Measurements from ENCODE around the gene DCTN2.
"Not testable (repeated sequence)": the region's sequence is repeated elsewhere in the genome, so short reads cannot be mapped to it uniquely, and the experiment has no call there.

DCTN2 gene

DNA sequence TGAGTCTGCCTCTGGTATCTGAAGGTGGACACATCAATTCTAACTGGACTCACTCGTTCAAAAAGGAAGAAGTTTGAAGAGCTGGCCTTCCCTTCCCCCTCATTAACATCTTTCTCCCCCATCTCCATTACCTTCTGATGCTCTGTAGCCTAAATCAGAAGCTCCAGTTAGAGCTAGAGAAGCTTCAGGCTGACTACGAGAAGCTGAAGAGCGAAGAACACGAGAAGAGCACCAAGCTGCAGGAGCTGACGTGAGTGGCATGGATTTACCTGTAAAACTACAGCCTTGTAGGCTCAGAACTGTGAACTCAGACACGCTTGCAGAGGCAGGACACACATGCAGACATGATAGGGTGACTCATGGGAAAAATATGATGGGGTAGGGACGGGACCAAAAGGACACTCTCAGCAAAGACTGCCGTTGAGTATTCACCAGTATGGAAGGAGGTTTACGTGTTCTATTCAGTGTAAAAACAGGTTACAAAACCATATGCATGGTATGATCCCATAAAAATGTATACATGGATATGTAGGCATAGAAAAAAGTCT, 29.7 kb upstream of the DCTN2 start:
- DNase-seq, result no peak

DNA sequence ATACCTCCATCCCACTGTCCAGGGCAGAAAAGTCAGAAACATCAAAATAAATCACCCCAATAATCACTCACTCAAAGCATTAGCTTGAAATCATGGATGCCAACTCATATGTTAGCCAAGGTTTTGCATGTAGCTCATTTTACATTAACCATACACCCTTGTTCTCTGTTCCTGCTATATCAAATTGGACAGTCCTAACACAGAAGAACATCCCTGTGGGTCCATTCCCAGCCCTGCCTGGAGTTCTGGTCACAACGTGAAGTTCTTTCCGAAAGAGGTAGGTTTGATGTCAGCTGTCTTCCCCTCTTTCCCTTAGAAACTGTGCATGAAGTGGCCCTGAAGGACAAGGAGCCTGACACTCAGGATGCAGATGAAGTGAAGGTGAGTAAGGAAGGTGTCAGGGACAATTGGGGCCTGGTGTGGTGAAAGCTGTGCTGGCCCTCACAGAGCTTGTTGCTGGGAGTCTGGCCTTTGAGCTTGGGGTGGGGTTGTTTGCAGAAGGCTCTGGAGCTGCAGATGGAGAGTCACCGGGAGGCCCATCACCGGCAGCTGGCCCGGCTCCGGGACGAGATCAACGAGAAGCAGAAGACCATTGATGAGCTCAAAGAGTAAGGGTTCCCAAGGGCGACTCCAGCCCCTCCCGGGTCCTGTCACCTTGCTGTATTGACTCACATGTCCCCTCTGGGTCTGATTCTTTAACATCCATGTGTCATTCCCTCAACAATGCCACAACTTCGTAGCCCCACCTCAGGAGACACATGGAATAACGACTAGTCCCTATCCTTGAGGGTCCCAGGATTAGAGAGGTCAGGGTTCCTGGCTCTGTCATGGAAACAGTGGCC, 29.0 kb upstream of the DCTN2 start:
- DNase-seq, result no peak

DNA sequence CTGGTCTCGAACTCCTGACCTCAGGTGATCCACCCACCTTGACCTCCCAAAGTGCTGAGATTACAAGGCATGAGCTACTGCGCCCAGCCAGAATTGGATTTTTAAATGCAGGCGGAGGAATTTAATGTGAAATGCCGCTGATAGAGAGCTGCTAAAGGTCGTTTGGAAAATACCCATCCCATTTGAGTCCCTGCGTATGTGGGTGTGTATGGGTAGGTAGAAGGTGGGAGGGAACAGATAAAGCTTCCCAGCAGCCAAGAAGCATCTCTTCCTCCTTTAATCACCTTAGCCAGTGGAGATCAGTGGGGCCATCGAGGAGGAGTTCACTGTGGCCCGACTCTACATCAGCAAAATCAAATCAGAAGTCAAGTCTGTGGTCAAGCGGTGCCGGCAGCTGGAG, 27.8 kb upstream of the DCTN2 start:
- DNase-seq, result no peak

DNA sequence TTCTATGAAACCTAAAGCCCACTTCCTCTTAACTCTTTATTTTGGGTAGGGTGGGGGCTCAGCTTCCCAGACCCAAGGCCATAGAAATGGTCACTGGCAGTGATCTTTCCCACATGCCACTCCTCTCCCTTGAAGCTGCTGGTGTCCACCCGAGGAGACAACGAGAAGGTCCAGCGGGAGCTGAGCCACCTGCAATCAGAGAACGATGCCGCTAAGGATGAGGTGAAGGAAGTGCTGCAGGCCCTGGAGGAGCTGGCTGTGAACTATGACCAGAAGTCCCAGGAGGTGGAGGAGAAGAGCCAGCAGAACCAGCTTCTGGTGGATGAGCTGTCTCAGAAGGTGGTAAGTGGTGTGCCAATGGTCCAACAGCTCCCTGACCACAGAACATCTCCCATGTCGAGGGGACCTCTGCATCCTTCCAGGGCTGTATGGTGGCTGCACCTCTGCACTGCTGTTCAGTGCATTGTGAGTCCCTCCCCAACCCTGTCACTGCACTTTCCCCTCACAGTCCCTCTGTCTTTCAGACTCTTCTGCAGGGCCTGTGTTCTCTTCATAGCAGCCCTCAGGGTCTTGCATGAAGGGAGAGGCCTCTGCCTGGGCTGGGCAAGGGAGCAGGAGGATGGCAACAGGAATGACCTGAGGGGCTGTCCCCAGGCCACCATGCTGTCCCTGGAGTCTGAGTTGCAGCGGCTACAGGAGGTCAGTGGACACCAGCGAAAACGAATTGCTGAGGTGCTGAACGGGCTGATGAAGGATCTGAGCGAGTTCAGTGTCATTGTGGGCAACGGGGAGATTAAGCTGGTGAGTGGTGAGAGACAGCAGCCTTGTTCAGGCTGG, 25.2 kb upstream of the DCTN2 start:
- DNase-seq, result no peak

DNA sequence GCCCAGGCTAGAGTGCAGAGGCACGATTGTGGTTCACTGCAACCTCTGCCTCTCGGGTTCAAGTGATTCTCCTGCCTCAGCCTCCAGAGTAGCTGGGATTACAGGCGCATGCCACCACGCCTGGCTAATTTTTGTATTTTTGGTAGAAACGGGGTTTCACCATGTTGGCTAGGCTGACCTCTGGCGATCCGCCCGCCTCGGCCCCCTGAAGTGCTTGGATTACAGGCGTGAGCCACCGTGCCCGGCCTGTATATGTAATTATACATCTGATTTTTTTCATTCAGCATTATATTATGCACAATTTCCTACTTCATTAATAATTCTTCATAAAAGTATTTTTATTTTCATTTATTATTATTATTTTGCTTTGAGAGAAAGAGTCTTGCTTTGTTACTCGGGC, 23.4 kb upstream of the DCTN2 start:
- DNase-seq, result not testable (repeated sequence)

DNA sequence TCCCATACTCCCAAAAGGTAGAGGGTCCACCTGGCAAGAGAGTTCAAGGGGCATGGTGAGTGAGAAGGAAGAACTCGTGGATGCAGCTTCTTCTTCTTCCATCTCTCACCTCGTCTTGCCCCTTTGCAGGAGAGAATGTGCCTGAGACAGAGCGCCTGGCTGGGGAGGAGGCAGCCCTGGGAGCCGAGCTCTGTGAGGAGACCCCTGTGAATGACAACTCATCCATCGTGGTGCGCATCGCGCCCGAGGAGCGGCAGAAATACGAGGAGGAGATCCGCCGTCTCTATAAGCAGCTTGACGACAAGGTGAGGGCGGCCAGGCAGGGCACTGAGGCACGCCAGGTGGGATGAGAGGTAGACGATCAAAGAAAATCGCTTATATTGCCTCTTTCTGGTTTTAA, 22.9 kb upstream of the DCTN2 start:
- DNase-seq, result no peak

DNA sequence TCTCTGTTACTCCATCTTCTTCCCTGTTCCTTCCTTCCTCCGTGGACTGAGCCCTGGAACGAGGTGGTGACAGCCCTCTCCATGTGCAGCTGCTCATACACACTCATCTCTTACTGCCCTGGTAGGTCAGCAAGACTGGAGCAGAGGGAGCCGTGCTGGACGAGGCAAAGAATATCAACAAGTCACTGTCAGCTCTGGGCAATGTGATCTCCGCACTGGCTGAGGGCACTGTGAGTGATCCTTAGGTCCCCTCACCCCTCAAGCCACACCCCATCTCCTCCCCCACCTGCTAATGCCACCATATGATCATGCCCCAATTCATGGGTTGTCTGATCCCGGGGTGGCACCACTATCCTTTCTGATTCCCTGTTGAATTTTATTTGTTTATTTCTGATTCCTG, 21.8 kb upstream of the DCTN2 start:
- no peak for DNase-seq

DNA sequence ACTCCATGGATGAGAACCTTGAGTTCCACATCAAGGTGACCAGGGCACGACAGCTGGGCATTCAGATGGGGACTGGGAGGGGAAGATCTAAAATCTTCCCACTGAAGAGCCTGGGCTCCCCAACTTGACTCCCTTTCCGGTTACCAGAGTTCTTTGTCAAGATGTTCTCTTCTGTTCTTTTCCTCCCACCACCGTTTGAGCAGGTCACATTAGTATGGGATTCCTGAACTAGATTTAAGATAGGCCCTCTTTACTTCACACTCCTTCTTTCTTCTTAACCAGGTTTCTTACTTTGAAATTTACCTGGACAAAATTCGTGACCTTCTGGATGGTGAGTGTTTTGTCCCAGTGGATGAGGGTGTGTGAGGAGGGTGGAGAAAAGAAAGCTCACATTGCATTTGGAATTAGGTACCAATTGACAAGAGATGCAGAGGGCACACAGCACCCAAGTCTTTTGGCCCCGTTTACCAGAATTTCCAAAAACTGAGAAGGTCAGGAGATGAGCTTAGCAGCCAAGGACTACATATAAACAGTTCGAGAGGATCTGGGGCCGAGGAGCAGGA, 17.3 kb upstream of the DCTN2 start:
- DNase-seq, result no peak

DNA sequence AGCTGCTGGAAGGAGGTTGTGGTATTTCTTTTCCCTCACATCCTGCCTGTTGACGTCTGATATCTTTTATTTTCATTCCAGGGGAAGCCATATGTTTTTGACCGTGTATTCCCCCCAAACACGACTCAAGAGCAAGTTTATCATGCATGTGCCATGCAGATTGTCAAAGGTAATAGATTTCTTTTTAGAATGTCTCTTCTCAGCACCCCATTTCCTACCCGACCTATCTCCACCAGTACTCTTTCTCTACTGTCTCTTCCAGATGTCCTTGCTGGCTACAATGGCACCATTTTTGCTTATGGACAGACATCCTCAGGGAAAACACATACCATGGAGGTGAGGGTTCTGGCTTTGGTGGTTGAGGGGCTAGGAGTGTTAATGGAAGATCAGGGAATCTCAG, 16.4 kb upstream of the DCTN2 start:
- no peak for DNase-seq

DNA sequence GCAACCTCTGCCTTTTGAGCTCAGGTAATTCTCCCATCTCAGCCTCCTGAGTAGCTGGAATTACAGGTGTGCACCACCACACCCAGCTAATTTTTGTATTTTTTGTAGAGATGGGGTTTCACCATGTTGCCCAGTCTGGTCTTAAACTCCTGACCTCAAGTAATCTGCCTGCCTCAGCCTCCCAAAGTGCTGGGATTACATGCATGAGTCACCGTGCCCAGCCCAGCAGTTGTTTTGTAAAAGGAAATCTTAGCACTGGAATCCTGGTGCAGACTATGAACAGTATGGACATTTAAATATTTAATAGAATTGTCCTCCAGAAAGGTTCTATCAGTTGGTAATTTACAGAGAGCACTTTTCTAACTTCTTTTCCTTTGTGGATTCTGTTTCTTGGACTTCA, 14.1 kb upstream of the DCTN2 start:
- DNase-seq, result not testable (repeated sequence)

DNA sequence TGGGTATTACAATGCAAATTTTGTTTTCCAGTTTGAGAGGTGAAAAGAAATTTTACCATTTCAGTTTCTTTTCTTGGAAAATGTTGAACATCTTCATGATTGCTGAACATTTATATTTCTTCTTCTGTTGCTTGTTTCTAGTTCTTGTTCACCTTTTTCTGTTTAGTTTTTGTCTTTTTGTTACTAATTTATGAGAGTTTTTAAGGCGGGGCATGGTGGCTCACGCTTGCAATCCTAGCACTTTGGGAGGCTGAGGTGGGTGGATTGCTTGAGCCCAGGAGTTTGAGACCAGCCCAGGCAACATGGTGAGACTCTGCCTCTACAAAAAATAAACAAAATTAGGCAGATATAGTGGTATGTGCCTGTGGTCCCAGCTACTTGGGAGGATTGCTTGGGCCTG, 13.5 kb upstream of the DCTN2 start:
- no peak for DNase-seq

DNA sequence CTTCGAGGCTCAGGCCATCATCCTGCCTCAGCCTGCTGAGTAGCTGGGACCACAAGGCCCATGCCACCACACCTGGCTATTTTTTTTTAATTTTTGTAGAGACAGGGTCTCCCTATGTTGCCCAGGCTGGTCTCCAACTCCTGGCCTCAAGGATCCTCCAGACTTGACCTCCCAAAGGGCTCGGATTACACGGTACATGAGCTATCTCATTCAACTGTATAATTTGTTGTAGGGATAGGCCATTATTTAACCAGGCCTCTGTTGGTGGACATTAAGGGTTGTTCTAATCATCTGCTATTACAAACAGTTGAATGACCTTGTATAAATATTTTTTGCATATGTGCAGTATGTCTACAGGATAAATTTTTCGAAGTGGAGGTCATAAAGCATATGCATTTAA, 11.9 kb upstream of the DCTN2 start:
- no peak for DNase-seq

DNA sequence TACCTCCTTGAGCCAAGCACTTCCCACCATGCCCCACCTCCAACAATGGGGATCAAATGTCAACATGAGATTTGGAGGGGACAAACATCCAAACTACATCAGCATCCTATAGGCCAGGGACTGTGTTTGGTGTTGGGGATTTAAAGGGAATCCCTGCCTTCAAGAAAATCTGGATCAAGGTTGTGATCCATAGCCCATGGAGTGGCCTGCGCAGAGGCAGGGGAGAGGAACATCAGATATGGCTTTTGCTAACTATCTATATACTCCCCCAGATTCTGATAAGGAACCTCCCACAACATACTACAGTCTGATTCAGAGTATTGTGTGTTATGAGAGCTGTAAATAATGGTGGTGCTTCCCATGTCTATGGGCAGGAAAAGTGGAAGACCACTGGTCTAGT, 7.9 kb upstream of the DCTN2 start:
- DNase-seq, result no peak

DNA sequence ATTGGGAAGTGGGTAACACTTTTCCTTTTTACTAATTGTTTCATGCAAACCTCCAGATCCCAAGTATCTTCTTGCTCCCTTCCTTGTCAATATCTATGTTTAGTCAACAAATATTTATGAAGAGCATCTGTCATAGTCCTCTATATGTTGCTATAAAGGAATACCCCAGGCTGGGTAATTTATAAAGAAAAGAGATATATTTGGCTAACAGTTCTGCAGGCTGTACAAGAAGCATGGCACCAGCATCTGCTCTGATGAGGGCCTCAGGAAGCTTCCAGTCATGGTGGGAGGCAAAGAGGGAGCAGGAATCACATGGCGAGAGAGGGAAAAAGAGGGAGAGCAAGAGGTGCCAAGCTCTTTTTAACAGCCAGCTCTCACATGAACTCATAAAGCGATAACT, 7.5 kb upstream of the DCTN2 start:
- no peak for DNase-seq

DNA sequence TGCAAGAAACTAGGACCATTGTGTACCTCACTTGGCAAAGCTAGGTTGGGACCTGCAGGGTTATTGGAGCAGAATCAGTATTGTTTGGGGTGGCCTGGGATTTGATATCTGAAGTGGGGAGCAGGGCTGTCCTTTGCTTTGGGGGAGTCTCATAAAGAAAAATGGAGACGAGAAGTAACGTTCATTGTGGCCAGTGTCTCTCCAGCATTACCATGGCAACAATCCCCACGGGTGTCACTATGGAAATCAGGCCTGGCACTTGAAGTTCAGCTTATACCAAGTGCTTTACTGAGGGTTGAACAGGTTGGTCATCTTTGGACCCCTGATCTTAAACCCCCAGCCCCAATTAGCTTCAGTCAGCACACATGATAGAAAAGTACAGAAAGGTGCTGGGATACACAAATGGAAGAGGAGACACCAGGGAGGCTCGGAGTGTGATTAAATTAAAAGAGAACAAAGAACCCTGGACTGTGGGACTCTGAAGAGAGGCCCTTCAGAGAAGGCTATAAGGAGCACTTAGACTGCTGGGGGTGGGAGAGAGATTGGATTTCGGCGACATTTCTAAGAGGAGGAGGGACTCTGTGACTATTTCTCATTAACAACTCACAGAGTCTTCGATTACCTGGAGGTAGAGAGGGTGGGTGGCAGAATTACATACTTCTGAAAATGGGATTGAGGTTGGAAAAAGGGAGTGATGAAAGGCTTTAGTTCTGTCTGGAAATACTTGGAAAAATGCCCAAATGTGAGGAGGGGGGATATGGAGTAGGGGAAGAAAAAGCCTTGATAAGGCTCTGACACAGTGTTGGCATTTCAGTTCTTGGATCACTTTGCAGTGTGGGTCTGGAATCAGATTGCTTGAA, 6.6 kb upstream of the DCTN2 start:
- no peak for DNase-seq

DNA sequence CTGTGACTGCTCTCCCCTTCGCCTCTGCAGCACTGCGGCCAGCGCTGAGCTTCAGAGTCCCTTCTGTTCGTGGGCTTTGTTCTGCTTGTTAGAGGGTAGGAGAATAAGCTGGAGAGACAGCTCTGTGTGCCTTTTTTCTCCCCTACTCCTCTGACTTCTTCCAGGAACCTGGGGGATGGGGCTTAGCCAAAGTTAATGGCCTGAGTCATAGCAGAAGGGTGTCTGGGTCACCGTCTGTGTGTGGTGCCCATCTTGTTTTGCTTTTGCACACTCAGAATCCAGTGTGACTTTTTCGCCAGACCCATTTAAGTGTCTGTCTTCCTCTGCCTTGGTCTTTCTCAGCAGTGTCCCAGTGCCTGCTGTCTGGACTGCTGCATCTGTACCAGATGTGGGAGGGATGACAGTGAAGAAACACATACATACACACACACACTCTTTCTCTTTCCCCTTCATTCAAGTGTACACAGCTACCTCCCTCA, 5.9 kb upstream of the DCTN2 start:
- DNase-seq, result no peak

DNA sequence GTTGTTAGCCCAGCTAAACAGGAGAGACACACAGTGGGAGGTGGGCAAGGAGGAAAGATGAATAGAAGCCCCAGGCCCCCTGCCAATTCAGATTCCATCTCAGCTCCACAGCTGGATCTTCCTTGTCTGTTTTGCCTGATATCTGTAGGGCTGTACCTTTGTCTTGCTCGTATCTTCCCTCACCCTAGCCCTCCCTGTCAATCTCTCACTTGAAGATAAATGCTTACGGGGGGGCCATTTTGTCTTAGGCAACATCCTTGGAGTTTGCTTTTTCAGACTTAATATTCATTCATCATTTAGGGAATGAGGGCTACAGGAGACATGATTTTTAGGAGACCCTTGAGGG, 5.3 kb upstream of the DCTN2 start:
- no peak for DNase-seq

DNA sequence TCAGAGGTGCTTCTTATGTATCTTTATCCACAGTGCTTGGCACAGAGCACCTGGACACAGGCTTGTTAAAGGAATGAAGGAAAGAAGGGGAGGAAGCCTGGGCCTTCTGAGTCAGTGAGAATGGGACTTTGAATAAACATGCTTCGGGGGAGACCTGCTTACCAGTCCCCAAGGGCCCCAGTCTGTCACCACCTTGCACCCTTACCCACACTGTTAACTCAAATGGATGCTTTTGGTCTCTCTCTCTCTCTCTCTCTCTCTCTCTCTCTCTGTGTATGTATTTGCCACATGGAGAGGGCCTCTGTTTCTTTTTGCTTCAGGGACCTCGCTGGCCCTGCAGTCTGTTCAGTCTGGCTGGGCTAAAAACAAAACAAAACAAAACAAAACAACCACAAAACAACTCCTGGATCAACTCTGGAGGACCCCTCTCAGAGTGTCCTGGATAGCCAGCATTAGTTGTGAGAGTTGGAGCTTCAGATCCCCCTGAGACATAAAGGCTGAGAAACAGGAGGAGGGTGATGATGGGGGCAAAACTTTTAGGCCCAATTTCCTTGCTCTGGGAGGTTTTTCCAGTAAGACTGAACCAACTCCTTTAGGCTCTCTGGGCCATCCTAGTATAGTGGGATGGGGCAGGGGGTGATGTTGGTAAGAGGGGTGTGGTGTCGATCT, 4.8 kb upstream of the DCTN2 start:
- no peak for DNase-seq

DNA sequence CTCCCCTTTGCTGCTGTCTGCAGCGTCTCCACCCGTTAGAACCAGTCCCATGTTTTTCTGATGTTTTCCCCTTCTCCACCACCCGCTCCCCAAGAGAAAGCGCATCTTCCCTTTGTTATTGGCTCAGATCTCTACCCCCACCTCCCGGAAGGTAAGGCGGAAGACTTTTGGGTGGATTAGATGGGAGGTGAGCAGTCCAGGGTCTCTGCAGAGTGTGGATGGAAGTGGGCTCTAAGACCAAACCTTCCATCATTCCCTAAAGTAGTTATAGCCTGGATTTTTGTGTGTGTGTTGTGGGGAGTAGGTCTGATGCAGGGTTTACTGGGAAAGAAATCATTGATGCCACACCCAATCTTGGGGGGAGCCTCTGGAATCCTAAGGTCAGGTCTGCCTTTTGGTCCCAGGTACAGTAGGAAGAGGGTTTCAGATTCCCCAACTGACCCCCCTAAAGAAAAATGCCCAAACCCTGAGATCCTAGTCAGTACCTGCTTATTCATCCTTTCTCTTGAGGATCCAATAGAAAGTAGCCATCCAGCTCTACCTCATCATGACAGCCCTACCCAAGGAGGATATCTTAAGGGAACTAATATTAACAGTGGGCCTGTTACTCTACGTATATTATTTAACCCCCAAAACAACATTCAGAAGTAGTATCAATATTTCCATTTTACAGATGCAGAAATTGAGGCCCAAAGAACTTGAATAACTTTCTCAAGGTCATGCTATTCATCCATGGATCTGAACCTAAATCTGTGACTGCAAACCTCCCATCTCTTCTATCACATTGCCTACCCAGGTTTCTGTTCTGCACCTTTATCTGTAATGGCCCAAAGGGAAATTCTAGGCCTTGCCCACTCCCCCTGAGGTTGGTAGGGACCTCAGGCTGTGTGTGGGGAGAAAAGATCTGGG, 3.9 kb upstream of the DCTN2 start:
- DNase-seq, result no peak

DNA sequence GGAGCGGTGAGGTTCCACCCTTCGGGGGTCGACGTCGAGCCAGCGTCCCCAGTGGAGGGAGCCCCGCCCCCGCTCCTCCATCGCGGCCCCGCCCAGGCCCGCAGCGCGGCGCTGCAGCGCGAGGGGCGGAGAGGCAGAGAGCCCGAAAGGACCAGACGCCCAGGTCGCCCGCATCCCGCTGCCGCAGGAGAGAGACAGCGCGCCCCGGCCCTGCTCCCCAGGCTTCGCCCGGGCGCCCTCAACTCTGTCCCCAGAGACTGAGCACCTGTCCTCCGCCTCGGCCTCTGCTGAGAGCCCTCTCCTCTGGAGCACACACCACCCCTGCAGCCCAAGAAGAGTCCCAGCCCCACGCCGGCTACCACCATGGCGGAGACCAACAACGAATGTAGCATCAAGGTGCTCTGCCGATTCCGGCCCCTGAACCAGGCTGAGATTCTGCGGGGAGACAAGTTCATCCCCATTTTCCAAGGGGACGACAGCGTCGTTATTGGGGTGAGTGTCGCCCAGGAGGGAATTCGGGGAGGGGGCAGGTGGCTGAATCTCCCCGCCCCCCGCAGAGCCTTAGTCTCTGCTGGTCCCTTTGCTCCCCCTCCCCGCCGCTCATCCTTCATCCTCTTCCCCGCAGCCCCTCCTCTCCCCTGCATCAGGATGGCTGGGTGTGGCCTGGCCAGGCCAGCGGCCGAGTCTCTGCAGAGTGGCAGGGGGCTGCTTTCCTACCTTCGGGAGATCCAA, 3.1 kb upstream of the DCTN2 start, which contains the start of gene KIF5A:
KIF5A (plus strand) TSS at position 136 of the 732 bp plus-strand sequence; CDS start at position 364, 228 bp downstream.
- DNase-seq, result peak; percentile 31
